Left ventricle myocardium inferior (tissue), 1 donor: Measurements from ENCODE around the gene IL22RA2. TPM values are rescaled to one million over a fixed set of nuclear protein-coding genes. Genes with fewer than 3 reads are reported as not detected.

Experiments
- DNase-seq: peaks from one replicate; pipeline ENCODE4 v3.0.0-alpha.2; 2020
- H3K27ac ChIP-seq: fragments of 200-600 bp; replicated peaks from 2 replicates; pipeline ENCODE4 v1.8.0; 2021
- H3K27me3 ChIP-seq: fragments of 200-600 bp; 2 replicates; pipeline ENCODE4 v1.8.0; 2021; ENCODE audit warnings: low read depth
- H3K36me3 ChIP-seq: fragments of 200-600 bp; 2 replicates; pipeline ENCODE4 v1.8.0; 2021
- H3K4me1 ChIP-seq: fragments of 200-600 bp; 2 replicates; pipeline ENCODE4 v1.8.0; 2021
- H3K4me3 ChIP-seq: fragments of 200-600 bp; 2 replicates; pipeline ENCODE4 v1.8.0; 2021; ENCODE audit warnings: mild to moderate bottlenecking, moderate library complexity
- H3K9me3 ChIP-seq: fragments of 200-600 bp; replicated peaks from 2 replicates; pipeline ENCODE4 v1.8.0; 2021
- CTCF ChIP-seq: fragments of 200-600 bp; IDR thresholded peaks from 2 replicates; pipeline ENCODE4 v1.8.0; 2021; ENCODE audit warnings: antibody characterized with exemption, mild to moderate bottlenecking, borderline replicate concordance
- intact Hi-C: fragments of 100-400 bp; cut with micrococcal nuclease; formaldehyde crosslinking; loops from one replicate; pipeline ENCODE4 v1.11.0; 2022
- total RNA-seq: library from RNA; stranded (reverse); fragmentation: NEBNext Ultra II Directional; extraction: Animal tissue kit (Norgen Biotek cat#: 25700); gene quantifications from one replicate; pipeline ENCODE4 v1.2.1, GENCODE V29; 2021
- donor health status: DM: no; HTN: yes; CAD: no; lungs with severe emphysema.

IL22RA2 gene
- total RNA-seq, 1 donor from 2014 or later, result not detected

DNA sequence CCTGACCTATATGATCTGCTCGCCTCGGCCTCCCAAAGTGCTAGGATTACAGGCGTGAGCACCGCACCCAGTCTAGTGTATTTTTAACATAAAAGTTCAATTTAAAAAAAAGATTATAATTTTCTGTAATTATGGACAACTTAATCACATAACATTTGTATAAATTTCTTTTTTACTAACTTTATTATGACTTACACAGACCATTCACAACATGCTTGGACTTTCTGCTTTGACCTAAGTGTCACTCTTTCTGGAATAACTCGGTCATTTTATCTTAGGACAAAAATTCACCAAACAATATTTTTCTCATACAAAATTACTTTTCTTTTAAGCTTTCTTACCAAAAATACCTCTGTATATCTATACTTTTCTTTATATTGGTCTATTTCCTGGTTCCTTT lies 15.4 kb upstream of the IL22RA2 start:
- H3K36me3 ChIP-seq, result no peaks in the 10 kb centered on the region
- DNase-seq, result no peak
- H3K27ac ChIP-seq, result no peak overlapping the region
- no peaks in the 10 kb centered on the region for H3K27me3 ChIP-seq
- no peak for TF ChIP-seq CTCF
- intact Hi-C loops, result no loop called here
- H3K4me1 ChIP-seq, result peaks cover 28% of the 10 kb centered on the region
- peaks cover 55% of the 10 kb centered on the region for H3K9me3 ChIP-seq
- H3K4me3 ChIP-seq, result no peak overlapping the region

DNA sequence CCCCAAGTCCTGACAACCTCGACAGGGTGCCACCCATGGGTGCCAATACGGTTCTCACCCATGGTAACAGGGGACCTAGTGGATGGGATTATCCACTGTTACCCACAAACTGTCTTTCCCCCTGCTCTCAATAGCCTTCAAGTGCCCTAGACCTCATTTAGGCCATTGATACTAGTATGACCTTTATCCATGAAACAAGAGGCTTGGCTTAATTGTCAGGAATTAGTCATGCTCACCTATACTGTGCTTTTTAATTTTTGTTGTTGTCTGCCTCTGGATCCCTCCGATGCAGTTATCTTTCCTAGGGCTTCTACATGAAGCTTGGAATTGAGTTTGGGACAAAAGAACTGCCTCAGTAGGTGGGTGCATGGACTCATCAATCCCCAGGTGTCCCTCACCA lies 11.8 kb upstream of the IL22RA2 start:
- no peaks in the 10 kb centered on the region for H3K36me3 ChIP-seq
- H3K27me3 ChIP-seq, result no peaks in the 10 kb centered on the region
- H3K27ac ChIP-seq, result no peak overlapping the region
- H3K4me3 ChIP-seq, result no peak overlapping the region
- TF ChIP-seq CTCF, result no peak
- H3K4me1 ChIP-seq, result no peaks in the 10 kb centered on the region
- intact Hi-C loops, result no loop called here
- no peak for DNase-seq
- peaks cover 87% of the 10 kb centered on the region for H3K9me3 ChIP-seq

DNA sequence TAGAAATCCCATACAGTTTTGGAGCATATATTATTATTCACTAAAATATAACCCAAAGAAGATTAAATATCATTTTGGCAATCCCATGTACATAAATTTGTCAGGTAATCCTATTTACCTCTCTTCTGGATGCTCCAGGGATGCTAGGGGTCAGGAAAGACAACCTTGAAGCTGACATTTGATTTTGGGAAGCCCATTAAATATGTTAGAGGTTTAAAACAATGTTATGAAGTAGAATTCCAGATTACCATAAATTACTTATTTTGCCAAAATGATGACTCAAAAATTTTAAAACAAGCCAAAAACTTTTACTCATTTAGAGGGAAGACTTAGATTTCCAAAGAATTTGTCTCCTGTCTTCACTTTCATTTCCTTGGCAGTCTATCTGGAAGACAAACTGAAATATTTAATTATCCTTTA lies 9.2 kb upstream of the IL22RA2 start:
- DNase-seq, result no peak
- H3K4me3 ChIP-seq, result no peak overlapping the region
- H3K27me3 ChIP-seq, result no peaks in the 10 kb centered on the region
- intact Hi-C loops, result no loop called here
- H3K4me1 ChIP-seq, result no peaks in the 10 kb centered on the region
- H3K36me3 ChIP-seq, result no peaks in the 10 kb centered on the region
- peaks cover 60% of the 10 kb centered on the region for H3K9me3 ChIP-seq
- no peak overlapping the region for H3K27ac ChIP-seq
- no peak for TF ChIP-seq CTCF

- TF ChIP-seq CTCF, result no peak
- intact Hi-C loops, result no loop called here
- DNase-seq, result no peak
These were observed 8.6 kb upstream of the IL22RA2 start for GRCh38 chr6:137181891-137182653.

GRCh38 chr6:137177611-137178010 lies 4.2 kb upstream of the IL22RA2 start:
- intact Hi-C loops, result no loop called here
- DNase-seq, result no peak
- H3K9me3 ChIP-seq, result peaks cover 20% of the 10 kb centered on the region
- H3K4me3 ChIP-seq, result no peak overlapping the region
- H3K36me3 ChIP-seq, result no peaks in the 10 kb centered on the region
- H3K4me1 ChIP-seq, result peaks cover 21% of the 10 kb centered on the region
- no peak for TF ChIP-seq CTCF
- H3K27ac ChIP-seq, result no peak overlapping the region
- no peaks in the 10 kb centered on the region for H3K27me3 ChIP-seq

More at GRCh38 chr6:137181891-137182653, 8.6 kb upstream of the IL22RA2 start:
- Histone ChIP-seq H3K27ac (no peak overlapping the region), H3K4me3 (no peak overlapping the region), H3K9me3 (peaks cover 56% of the 10 kb centered on the region), H3K4me1 (no peaks in the 10 kb centered on the region), H3K36me3 (no peaks in the 10 kb centered on the region), H3K27me3 (no peaks in the 10 kb centered on the region)
